ENCODE data around the gene MAP3K5.
A peak's percentile ranks its signal among the peaks of the same experiment; 100 is the strongest.

MAP3K5 gene

DNA sequence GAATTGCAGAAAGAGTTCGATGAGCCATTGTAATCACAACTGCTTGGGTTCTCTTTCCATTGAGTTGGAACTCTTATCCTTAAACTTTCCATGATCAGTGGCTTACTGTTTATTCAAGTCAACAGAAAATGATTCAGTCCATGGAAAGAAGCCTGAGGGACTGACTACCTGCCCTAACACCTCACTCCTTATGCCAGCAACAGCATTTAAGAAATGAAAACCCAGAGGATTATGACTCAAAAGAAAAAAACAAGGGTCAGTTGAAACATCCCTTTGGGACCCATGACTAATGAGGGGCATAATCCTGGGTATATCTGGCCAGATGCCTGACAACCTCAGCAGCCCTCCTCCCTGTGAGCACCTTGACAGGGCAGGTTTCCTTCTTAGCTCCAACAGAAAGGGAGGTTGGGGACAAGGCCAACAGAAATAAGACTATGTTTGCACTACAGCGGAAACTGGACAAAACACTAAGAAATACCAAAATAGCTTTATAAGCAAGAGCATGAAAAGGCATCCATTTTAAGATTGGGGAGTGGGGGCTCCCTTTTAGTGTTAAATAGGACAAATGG, 106.7 kb downstream of the MAP3K5 start:
- no peak for DNase-seq (ENCODE audit: low spot score)

DNA sequence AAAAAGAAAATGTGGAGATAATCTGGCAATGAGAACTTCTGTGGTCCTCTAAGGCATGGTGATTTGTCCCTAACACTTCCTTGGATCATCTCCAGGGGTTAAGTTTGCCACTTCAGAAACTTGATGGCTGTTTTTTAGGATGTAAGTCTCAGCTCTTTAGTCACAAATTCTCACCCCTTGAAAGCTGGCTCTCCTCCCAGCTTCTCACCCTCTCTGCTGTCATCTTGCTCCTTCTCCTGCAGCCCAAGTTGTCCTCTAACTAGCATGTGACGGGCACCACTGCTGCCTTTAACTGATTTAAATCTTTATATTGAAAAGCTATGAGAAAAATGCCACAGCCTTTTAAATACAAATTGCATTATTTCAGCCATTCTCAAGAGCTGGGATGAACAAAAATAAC, 107.8 kb downstream of the MAP3K5 start:
- no peak for DNase-seq (ENCODE audit: low spot score)

DNA sequence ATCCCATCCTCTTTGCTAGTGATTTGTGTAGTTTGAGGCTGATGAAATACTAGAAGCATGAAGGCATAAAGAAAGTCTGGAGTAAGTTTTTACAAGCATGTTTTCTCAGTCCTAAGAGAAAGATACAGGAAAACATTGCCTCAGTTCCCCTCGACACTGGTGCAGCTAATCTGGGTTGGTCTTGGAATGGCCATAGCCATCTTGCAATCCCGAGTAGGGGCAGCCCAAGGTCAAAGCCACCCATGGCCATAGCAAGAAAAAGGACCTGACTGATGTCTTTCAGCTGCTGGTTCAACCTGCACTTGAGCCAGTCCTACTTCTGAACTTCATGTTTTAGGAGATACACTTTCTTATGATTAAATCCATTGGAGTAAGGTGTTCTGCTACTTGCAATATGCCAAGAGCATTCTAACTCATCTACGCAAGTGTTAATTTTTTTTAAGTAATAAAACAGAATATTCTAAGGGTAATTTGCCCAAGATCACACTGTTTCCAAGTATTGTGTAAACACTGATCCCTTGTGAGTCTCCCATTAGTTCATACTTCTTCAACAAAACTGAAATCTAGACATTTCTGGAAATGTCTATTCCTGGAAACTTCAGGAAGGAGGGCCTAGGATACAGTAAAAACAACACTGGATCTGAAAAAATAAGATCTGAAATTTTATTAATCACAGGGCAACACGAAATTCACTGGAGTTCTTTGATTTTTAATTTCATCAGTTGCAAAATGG, 108.9 kb downstream of the MAP3K5 start:
- no peak for DNase-seq (ENCODE audit: low spot score)

DNA sequence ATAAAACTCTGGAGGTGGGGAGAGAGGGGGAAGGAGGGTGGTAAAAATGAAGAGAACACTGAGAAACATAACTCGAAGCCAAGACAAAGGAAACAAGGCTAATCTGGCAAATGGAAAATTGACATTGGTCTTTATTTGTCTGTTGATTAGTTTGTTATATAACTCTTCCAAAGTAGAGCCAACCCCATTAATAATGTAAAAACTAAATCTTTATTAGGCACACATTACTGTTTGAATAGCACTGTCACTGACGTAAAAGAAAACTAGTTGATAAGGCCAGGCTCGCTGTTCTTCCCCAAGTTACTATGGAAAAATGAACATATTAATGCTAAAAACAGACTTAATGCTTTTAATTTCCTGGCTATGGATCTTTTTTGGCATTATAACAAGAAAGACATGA, 110.0 kb downstream of the MAP3K5 start:
- DNase-seq (ENCODE audit: low spot score) = no peak

DNA sequence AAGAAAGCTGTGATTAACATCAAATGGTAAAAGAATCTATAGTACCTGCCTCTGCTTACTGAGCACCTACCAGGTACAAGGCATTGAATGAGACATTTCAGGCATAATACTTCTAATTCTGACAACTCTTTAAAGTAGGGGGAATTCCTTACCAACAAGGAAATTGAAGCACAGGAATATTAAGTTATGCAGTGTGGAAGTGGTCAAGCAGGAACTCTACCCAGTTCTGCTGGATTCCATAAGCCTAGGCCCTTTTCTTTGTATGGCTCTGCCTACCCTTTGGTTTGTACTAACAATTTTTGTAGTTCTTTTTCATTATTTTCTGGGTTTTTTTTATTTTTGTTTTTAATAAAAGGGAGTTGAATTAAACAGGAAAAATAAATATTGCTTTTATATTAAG, 114.5 kb downstream of the MAP3K5 start:
- no peak for DNase-seq (ENCODE audit: low spot score)

DNA sequence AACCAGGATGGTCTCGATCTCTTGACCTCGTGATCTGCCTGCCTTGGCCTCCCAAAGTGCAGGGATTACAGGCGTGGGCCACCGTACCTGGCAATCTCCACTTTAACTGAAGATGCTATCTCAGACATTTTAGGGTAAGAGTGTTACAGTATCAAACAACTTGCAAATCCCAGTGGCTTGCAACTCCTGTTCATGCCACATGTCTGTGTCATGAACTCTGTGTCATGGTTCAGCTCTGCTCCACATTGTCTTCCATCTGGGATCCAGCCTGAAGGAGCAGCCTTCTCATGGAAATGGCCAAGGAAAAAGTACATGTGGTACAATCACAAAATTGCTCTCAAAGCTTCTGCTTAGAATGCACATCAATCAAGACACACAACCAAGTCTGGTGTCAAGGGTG, 114.9 kb downstream of the MAP3K5 start:
- no peak for DNase-seq (ENCODE audit: low spot score)

DNA sequence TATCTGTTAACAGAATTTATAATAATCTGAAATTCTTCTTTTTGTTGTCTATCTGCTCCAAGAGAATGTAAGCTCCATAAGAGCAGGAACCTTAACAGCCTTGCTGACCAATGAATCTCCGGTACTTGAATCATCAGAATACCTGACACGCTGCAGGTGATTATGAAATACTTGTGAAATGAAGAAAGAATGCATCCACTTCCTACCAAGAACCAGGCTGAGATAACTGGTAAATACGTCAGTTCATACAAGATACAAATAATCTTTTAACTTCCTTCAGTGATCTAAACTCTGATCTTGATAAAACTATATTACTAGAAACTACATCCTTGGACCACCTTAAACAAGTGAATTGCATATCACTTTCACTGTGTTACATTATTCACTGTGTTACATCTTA, 116.2 kb downstream of the MAP3K5 start:
- no peak for DNase-seq (ENCODE audit: low spot score)

DNA sequence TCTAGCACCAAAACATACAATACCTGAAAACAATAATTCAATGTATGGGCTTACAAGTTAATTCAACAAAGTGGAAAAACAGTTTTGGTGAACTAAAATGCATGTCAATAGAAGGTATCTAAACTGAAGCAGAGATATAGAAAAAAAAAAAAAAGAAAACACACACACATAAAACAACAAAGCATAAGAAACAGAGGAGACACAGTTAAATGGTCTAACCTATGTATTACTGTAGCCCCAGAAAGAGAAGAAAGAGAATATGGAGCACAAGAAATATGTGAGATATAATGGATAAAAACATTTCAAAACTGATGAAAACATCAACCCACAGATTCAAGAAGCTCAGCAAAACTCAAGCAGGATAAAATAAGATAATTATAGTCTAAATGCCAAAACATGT, 118.7 kb downstream of the MAP3K5 start:
- no peak for DNase-seq (ENCODE audit: low spot score)

DNA sequence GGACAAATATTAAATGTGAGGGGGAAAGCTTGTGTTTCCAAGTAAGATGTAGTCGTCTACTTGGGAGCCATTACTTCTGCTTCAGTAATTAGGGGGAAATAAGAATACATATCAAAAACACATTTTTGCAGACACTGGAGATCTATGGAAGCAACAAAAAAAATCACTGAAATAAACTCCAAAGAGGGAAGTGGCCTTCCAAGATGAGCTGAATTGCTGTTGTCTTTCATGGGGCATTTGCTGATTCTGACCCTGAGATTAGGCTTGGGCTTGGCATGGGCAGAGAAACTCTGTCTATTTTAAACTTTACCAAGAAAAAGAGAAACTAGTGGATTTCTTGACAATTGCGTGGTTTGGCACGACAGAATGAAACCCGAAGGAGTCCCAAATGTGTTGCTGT, 120.1 kb downstream of the MAP3K5 start:
- no peak for DNase-seq (ENCODE audit: low spot score)

DNA sequence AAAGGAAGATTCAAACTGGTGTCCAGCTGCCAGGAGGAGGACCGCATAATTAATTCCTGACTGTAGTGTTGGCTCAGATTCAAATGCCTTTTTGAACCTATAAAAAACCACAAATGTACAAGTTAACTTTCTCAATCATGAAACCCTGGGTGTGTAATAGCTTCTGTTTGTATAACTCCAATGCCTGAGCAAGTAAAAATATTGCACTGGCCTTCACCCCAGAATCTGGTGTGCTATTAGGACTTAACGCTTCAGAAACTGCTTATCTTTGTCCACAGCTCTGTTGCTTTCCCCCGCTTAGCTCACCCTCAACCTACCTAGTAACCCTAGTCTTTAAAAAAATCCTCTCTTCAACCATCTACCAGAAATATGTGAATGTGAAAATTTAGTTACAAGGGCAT, 123.0 kb downstream of the MAP3K5 start:
- no peak for DNase-seq (ENCODE audit: low spot score)

DNA sequence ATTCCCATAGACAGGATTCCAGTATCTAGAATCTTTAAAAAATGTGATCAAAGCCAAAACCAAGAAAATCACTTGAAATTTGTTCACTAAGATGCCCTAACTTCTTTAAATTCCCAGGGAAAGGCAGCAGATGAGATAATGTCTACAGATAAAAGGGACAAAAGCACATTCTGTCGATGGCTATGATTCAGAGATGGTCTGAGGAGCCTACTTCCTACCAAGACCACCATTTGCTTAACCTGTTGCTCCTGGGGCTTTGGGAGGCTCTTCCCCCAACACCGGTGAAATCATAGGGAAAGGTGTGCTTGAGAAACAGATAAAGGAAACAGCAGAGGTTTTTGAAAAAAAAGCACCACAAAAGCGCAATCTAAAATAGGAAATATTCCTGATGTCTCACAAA, 123.7 kb downstream of the MAP3K5 start:
- no peak for DNase-seq (ENCODE audit: low spot score)

DNA sequence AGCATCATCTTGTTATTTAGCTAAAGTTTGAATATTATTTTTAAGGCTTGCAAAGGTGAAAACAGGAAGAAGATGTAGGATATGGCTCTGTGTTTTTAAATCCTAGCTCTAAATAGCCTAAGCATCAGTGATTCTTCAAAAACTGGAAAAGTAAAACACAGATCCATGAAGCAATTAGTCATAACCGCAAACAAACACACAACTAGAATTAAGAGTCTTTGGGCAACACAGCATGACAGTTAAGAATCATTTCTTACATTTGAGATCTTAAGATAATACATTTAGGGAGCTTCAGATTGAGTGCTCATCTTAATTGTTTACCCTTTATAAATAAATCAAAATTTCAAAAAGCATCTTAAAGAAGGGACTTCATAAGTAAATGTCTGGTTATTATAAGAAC, 126.2 kb downstream of the MAP3K5 start:
- no peak for DNase-seq (ENCODE audit: low spot score)

DNA sequence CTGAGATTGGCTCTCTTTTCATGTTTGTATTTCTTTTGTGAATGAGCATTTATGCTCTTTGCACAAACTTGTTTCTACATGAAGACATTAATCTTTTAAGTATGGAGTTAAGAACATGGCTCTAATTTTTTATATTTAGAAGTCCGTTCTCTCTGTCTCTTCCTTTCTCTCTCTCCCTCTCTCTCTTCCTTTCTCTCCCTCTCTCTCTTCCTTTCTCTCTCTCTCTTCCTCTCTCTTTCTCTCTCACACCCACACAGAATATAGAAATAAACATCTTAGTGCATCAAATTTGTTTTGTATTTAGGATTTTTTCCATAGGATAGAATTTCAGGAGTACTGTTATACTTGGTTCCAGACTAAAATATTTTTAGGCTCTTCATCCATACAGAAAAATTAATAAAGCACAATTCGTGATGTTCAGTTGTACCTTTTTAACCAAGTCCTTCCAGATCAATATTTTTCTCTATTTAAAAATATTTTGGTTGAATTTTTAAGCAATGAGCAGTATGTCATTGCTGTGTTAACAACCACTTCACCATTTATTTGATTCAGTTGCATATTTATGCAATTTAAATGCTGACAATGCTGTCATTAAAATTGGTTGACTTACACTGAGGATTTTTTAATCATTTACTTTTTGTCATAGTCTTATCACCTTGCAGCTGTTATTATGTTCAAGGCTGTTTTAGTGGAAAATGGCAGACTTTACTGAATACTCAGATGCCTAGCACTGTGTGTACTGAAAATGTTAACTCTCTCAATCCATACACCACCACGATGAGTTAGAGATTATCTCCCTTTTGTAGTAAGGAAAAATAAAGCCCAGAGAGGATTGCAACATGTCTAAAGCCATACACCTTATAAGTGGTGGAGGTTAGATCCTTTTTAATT, 129.7 kb downstream of the MAP3K5 start:
- DNase-seq (ENCODE audit: low spot score) = no peak

DNA sequence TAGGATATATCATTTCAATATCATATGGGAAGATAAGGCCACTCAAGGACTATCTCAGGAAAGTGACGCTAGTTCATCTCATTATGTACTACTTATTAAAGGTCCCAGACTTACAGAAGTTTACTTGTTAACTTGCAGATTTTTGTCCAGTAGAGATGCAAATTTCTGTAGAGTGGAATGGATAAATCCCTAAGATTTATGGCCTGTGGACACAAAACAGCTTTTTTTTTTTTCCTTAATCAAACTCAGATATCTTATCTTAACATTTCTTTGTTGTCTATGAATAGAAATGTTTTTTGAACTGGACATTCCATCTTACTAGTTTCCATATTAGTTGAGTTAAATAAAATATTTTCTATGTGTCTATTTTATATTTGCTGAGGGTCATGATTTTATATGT, 131.6 kb downstream of the MAP3K5 start:
- no peak for DNase-seq (ENCODE audit: low spot score)

DNA sequence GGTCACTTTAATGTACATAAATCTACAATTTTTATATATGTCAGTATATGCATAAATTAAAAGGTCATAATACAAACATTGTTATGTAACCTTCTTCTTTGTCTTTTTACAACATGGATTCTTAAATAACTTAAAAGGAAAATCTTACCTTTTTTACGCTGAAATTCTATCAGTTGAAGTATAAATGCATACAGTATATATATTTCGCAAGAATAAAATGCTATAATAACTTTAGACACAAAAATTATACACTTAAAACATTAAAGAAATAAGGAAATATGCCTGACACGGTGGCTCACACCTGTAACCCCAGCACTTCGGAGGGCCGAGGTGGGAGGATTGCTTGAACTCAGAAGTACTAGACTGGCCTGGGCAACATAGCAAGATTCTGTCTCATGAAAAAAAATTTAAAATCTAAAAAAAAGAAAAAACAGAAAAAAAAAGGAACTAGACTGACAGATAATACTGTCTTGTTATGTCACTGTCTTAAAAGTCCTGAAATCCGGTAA, 132.2 kb downstream of the MAP3K5 start:
- no peak for DNase-seq (ENCODE audit: low spot score)

DNA sequence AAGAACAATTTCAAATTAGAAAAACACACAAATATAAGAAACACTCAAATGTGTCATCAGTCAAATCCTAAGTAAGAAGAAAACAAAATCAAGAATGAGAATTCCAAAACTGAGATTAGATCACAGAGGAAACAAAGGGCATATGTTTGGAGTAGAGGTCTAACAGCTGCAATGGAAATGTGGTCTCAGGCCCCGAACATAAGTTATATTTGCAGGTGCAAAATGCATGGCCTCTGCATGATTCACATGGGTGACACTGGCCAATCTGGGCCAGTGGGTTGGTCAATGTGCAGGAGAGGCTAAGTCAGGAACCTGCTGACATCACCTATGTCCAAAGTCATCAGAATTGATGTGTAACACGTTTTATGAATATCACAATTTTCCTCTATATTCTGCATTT, 133.6 kb downstream of the MAP3K5 start:
- no peak for DNase-seq (ENCODE audit: low spot score)

DNA sequence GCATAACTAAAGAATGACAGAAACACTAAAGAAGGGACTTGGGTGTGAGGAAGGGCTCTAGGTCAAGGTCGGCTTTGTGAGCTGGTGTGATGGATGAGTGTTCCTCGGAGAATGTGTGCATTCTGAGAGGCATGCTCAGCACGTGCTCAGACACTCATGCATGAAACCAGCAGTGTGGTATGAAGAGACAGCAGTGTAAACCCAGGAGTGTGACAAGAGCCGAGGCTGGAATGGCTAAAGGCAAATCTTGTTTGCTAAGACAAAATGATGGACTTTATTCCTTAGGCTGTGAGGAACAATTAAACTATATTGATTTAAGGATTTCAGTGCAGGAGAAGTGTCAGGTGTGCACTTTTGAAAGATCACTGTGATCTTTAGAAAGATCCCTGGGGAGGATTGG, 134.6 kb downstream of the MAP3K5 start:
- no peak for DNase-seq (ENCODE audit: low spot score)

DNA sequence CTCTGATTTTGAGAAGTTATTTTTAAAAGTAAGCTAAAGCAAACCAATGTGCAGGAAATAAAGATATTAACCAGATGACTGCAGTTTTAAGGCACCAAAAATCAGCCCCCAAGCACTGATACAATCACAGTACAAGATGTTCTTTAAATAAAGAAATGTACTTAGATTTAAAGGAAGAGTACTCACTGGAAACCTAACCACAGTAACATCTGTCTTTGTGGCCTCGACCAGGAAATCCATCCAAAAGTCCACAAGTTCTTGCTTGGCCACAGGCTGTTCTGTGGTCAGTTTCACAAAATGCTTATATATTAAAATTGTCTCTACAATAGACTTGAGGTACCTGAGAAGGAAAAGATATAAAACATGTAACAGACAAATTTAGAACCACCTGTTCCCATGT, 136.2 kb downstream of the MAP3K5 start:
- no peak for DNase-seq (ENCODE audit: low spot score)

DNA sequence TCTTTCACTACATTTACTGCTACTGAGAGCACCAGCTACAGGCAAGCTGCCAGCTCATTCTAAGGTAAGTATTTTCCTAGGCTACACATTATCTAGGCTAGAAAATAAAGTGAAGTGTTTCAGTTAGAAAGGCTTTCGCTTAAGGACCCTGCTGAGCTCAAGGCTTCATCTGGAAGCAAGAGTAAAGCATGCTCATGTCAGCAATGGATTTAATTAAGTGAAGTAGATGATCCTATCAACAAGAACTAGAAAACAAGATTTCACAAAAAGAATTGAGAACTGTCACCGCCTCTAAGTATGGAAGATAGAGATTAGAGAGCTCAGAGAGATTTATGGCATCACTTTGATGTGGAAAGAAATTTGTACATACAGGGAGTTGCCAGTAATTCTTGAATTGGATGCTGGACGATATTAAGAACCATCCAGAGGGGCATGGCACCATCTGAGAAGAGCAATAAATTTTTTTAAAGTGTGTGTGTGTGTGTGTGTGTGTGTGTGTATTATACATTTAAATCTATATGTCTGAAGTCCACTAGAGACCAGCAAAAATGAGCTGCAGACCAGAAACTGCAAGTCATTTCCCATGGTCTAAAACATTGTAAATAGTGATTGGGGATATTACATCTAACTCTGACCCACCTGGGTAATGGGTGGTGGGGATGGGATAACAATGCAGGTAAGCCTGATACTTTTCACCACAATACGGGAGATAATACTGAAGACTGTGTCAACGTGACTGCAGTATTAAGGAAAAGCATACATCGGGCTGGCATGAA, 136.8 kb downstream of the MAP3K5 start:
- DNase-seq (ENCODE audit: low spot score) = peak; percentile 77

DNA sequence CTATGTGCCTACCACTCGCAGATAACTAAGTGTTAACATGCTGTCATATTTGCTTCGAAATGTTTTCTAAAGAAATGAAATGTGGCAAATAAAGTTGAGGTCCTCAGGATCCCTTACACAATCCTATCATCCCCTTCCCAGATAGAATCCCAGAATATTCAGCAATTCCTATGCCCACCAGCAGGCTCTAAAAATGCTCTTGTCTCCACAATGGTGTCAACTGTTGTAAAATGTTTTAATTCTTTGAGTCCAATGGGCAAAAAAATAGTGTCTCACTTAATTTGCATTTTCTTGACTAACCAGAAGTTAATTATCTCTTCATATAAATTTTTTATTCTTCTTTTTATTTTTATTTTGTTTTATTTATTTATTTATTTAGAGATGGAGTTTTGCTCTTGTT, 138.2 kb downstream of the MAP3K5 start:
- no peak for DNase-seq (ENCODE audit: low spot score)

DNA sequence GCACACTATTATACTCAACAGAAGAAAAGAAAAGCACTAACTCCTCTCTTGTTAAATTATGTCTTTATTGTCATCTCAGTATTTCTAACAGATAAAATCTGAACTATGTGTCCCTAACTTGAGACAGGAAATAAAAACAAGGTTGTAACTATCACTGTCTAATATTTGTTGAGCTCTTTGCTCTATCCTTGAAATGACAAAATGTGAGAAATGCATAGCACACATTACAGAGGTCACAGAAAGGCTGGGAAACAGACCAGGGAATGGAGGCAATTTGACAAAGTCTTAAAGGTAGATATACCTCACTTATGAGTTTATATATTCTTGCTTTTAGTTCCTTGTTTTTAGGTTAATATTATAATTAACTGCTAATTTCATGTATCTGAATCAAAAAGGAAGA, 139.6 kb downstream of the MAP3K5 start:
- no peak for DNase-seq (ENCODE audit: low spot score)

DNA sequence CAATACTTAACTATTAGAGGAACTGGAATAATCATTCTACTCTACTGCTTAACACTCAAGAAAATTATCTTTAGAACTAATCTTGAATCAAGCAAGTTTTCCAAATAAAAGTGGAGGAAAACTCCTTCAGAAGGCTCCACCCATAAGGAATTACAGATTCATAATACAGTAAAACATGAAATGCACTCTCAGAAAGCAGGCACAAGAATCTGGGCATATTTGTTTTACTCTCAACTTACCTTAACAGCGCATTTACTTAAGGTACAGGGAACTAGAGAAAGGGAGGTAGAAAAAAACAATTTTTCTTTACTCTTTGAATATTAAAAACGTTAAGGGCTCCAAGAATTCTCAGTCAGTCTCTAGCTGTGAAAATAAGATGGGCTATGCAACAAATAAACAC, 140.3 kb downstream of the MAP3K5 start:
- no peak for DNase-seq (ENCODE audit: low spot score)

Data from SK-N-DZ (cell line).